K562 (cell line): ENCODE measurements around the gene CABP4. TPM values are rescaled to one million over a fixed set of nuclear protein-coding genes. Genes with fewer than 3 reads are reported as not detected.

ENCODE experiments used
- ATAC-seq: fragments of 200-7000 bp; cut with Tn5 transposase; 3 replicates; pipeline ENCODE4 v1.9.1; 2020; ENCODE audit warnings: moderate library complexity
- BruUV-seq: library from RNA; stranded (reverse); fragments of 400-500 nt; replicated peaks from 2 replicates; lab custom pipeline; 2021; lab: Mats Ljungman, UMichigan
- CTCF ChIA-PET: fragments of 300-600 bp; formaldehyde crosslinking; extraction: SDS; loops from one replicate; lab custom pipeline; 2021; ENCODE audit warnings: low intra/inter-chr PET ratio; lab: Yijun Ruan, JAX
- POLR2A ChIA-PET: fragments of 300-600, 350-650 bp; sonication (Branson Sonifier 250); formaldehyde crosslinking; extraction: SDS; loops from one replicate; lab custom pipeline; 2021; ENCODE audit warnings: antibody characterized with exemption, inconsistent platforms; lab: Yijun Ruan, JAX
- DNase-seq, 4 experiments: peaks; one replicate each; pipeline versions ENCODE4 v3.0.0 to v3.0.0-alpha.2; 2011 to 2018; ENCODE audit warnings: low spot score in 3 of 4, mixed read lengths in 3 of 4; ENCODE audit errors: extremely low read depth in 1 of 4
- FAIRE-seq: peaks from 2 replicates; lab custom pipeline; 2011; peaks lifted over from hg19 to GRCh38; lab: Jason Lieb, UNC
- H2AFZ ChIP-seq: 2 replicates; pipeline ENCODE4 v1.6.0; 2011; ENCODE audit warnings: low read depth, low read length, control low read depth, inconsistent platforms
- H3K27ac ChIP-seq: fragments of 200-600 bp; 3 replicates; pipeline ENCODE4 v1.8.0; 2011; ENCODE audit warnings: low read depth, mild to moderate bottlenecking, control low read depth, inconsistent platforms, low read length, moderate library complexity, mixed read lengths; ENCODE audit errors: extremely low read depth
- H3K27me3 ChIP-seq, 2 experiments: fragments of 300-600 bp in 1 of 2; 2 replicates in 1 of 2; 3 replicates in 1 of 2; pipeline versions ENCODE4 v1.6.0 to v1.8.0; 2011; ENCODE audit warnings: inconsistent platforms in 2 of 2, low read length in 2 of 2, mild to moderate bottlenecking in 1 of 2, mixed read lengths in 1 of 2, moderate library complexity in 1 of 2; ENCODE audit not compliant: control insufficient read depth in 2 of 2, insufficient read depth in 2 of 2
- H3K36me3 ChIP-seq: fragments of 300-600 bp; 3 replicates; pipeline ENCODE4 v1.8.0; 2011; ENCODE audit warnings: mild to moderate bottlenecking, low read length, inconsistent platforms; ENCODE audit not compliant: control insufficient read depth, insufficient read depth
- H3K4me1 ChIP-seq, 2 experiments: fragments of 200-600 bp in 1 of 2; replicated peaks in 1 of 2; 2 replicates in 1 of 2; 3 replicates in 1 of 2; pipeline versions ENCODE4 v1.5.1 to v1.8.0; 2011; ENCODE audit warnings: inconsistent platforms in 2 of 2, low read length in 2 of 2, mild to moderate bottlenecking in 1 of 2, mixed read lengths in 1 of 2, moderate library complexity in 1 of 2; ENCODE audit not compliant: control insufficient read depth in 2 of 2, insufficient read depth in 2 of 2
- H3K4me2 ChIP-seq: 2 replicates; pipeline ENCODE4 v1.6.1; 2011; ENCODE audit warnings: low read length, control low read depth, inconsistent platforms, mixed read lengths; ENCODE audit not compliant: insufficient read depth
- H3K4me3 ChIP-seq: fragments of 200-600 bp; sonication (generic), shearing (Covaris generic); 2 replicates; pipeline ENCODE4 v1.5.1; 2016; ENCODE audit warnings: control low read depth, inconsistent platforms
- H3K79me2 ChIP-seq: fragments of 200-600 bp; 3 replicates; pipeline ENCODE4 v1.8.0; 2011; ENCODE audit warnings: low read length, inconsistent platforms; ENCODE audit not compliant: control insufficient read depth, insufficient read depth
- H3K9ac ChIP-seq, 2 experiments: 2 replicates each; pipeline versions ENCODE4 v1.6.0 to v1.6.1; 2011; ENCODE audit warnings: low read depth in 2 of 2, low read length in 2 of 2, control low read depth in 1 of 2, inconsistent platforms in 1 of 2, mild to moderate bottlenecking in 1 of 2, mixed read lengths in 1 of 2; ENCODE audit not compliant: insufficient read depth in 1 of 2
- H3K9me1 ChIP-seq: one replicate; pipeline ENCODE4 v1.6.0; 2011; ENCODE audit warnings: inconsistent platforms, mild to moderate bottlenecking, low read length, moderate library complexity; ENCODE audit not compliant: control insufficient read depth, insufficient read depth
- H3K9me3 ChIP-seq: replicated peaks from 2 replicates; pipeline ENCODE4 v1.5.1; 2011; ENCODE audit warnings: low read depth, low read length, inconsistent platforms; ENCODE audit not compliant: control insufficient read depth, insufficient read depth
- H4K20me1 ChIP-seq: replicated peaks from 2 replicates; pipeline ENCODE4 v1.6.1; 2011; ENCODE audit warnings: low read length, inconsistent platforms, mixed read lengths; ENCODE audit not compliant: control insufficient read depth, insufficient read depth
- CBX1 ChIP-seq: sonication (generic); IDR thresholded peaks from 2 replicates; pipeline ENCODE4 v1.6.1; 2016; ENCODE audit warnings: antibody characterized with exemption, low read depth, mild to moderate bottlenecking
- MBD2 ChIP-seq: sonication (generic); IDR thresholded peaks from 2 replicates; pipeline ENCODE4 v1.6.1; 2016; ENCODE audit warnings: low read depth, borderline replicate concordance
- MEF2D ChIP-seq: conservative IDR thresholded peaks from 2 replicates; pipeline ENCODE4 v1.6.1; 2016; ENCODE audit warnings: low read depth, missing genetic modification characterization, missing compliant biosample characterization
- POLR2AphosphoS5 ChIP-seq: IDR thresholded peaks from 2 replicates; pipeline ENCODE4 v1.6.1; 2011; ENCODE audit warnings: mild to moderate bottlenecking, low read depth, low read length, moderate library complexity; ENCODE audit not compliant: control insufficient read depth, insufficient read depth
- RBBP5 ChIP-seq: fragments of 200-600 bp; sonication (generic); IDR thresholded peaks from 2 replicates; pipeline ENCODE4 v1.6.1; 2012; ENCODE audit warnings: borderline replicate concordance, mild to moderate bottlenecking, low read length, control low read depth, inconsistent platforms; ENCODE audit not compliant: insufficient read depth, poor library complexity, severe bottlenecking
- RBM39 ChIP-seq: fragments of 200-400 bp; formaldehyde crosslinking; optimal IDR thresholded peaks from 2 replicates; pipeline ENCODE3; 2018; ENCODE audit warnings: low read depth, low read length
- SMAD1 ChIP-seq: fragments of 150-350 bp; IDR thresholded peaks from 2 replicates; pipeline ENCODE4 v1.6.1; 2014; ENCODE audit warnings: low read length, low read depth; ENCODE audit not compliant: partially characterized antibody
- SP2 ChIP-seq: IDR thresholded peaks from 2 replicates; pipeline ENCODE4 v1.6.1; 2011; ENCODE audit warnings: mild to moderate bottlenecking, low read depth, low read length, moderate library complexity; ENCODE audit not compliant: poor library complexity, severe bottlenecking; ENCODE audit errors: extremely low read depth
- SRSF1 ChIP-seq: fragments of 200-400 bp; formaldehyde crosslinking; IDR thresholded peaks from 2 replicates; pipeline ENCODE4 v1.6.1; 2017; ENCODE audit warnings: mild to moderate bottlenecking, low read depth, low read length, moderate library complexity
- ZBTB7A ChIP-seq: IDR thresholded peaks from 2 replicates; pipeline ENCODE4 v1.6.1; 2011; ENCODE audit warnings: low read depth, mild to moderate bottlenecking, low read length, moderate library complexity, borderline replicate concordance; ENCODE audit not compliant: control insufficient read depth
- WGBS: fragments of 100-300 bp; shearing (Covaris generic); methylation state at CpG from one replicate; pipeline ENCODE4 v1.1.6; 2016; ENCODE audit warnings: low coverage, mixed read lengths; ENCODE audit not compliant: insufficient coverage; ENCODE audit errors: missing lambda C conversion rate; 5-methylcytosine and 5-hydroxymethylcytosine counted together
- in situ Hi-C: fragments of 300-500 bp; cut with MboI; formaldehyde crosslinking; loops from 4 replicates; pipeline ENCODE4 v1.15.0; 2018; ENCODE audit warnings: inconsistent platforms, mixed read lengths
- intact Hi-C: fragments of 100-400 bp; cut with micrococcal nuclease; formaldehyde crosslinking; loops from 2 replicates; pipeline ENCODE4 v1.14.2; 2022
- polyA plus RNA-seq, 8 experiments: library from polyadenylated mRNA; depleted of rRNA in 4 of 8; stranded (reverse) in 5 of 8; unstranded in 3 of 8; fragments of >200 nt; fragmentation: Nextera tagmentation in 2 of 8; fragmentation: Illumina TruSeq in 1 of 8; extraction: Ambion mirVana in 2 of 8; extraction: Trizol in 1 of 8; gene quantifications; 2 replicates each; pipeline versions ENCODE4 v1.2.1 to v1.2.3, GENCODE V29; 2011 to 2014; ENCODE audit warnings: inconsistent platforms in 1 of 8, missing spikeins in 1 of 8
- total RNA-seq, 7 experiments: library from RNA; depleted of rRNA in 6 of 7; stranded (reverse); fragments of >200 nt in 6 of 7; fragmentation: Illumina TruSeq in 2 of 7; extraction: Trizol in 2 of 7; gene quantifications; 2 replicates each; pipeline versions ENCODE4 v1.2.1 to v1.2.3, GENCODE V29; 2011 to 2021; ENCODE audit warnings: low replicate concordance in 1 of 7
- TF ChIP-seq, protein P1 (sequence below): fragments of 250-450 bp; sonication (Bioruptor Pico); IDR thresholded peaks from 2 replicates; pipeline ENCODE4 v1.4.0; 2020; ENCODE audit warnings: mild to moderate bottlenecking

The CABP4 gene
- total and polyA plus RNA-seq, 9 of the 15 experiments (the other 6 are each of a cell fraction or from before 2014, with no cell fraction given): 0.11 TPM; not detected in 8

DNA sequence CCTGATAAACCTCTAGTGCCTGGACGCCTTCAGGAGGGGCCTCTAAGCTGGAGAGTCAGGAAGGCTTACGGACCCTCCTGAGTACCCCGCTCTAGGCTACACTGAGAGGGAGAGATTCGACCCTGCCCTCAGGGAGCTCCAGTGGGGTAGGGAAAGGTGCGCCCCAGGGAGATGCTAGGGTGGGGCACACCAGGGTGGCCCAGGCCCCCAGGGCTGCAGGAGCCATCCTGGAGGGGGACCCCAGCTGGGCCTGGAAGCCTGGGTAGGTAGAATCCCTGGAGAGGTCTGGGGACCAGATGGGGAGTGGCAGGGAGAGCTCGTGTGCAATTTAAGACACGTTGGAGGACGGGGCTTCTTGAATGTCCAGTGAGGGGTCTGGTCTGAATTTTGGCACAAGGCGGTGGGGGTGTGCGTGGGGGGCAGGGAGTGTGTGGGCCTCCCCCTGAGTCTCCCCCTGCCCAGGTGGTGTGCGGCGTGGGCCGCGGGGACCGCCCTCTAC, 35.0 kb upstream of the CABP4 start (continued):
- TF ChIP-seq ZBTB7A: peak; percentile 51; the same call in 1 of the 2 replicates
- TF ChIP-seq POLR2AphosphoS5: 0 out of 2 replicates have a peak, but pooled peaks have one; percentile 6

DNA sequence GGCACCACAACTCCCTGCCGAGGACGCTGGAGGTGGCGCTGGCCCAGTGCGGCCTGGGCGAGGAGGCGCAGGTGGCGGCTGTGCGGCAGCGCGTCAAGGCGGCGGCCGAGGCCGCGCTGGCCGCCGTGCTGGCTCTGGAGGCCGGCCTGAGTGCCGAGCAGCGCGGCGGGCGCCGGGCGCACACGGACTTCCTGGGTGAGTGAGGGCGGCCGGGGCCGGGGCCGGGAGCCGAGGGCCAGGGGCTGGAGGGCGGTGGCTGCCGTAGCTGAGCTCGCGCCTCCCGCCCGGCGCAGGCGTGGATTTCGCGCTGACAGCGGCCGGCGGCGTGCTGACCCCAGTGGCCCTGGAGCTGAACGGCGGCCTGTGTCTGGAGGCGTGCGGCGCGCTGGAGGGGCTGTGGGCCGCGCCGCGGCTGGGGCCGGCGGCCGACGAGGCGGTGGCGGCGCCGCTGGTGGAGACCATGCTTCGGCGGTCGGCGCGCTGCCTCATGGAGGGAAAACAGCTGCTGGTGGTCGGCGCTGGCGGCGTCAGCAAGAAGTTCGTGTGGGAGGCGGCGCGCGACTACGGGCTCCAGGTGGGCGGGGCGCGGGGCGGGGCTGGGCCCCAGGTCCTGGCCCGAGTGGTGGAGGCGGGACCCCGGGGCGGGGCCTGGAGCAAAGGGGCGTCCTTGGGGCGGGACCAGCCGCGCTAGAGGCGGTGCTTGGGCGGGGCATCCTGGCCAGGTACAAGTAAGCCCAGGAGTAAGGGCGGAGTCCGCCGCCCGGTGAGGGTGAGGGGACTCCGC, 34.3 kb upstream of the CABP4 start:
- Histone ChIP-seq H3K9me3 (no peaks in the 10 kb centered on the region), H3K4me3 (peak overlapping the region; percentile 62), H4K20me1 (no peaks in the 10 kb centered on the region), H3K27ac (peak overlapping the region; percentile 94), H3K9ac (peak overlapping the region; percentile 73 to 96), H3K79me2 (peaks cover 8% of the 10 kb centered on the region; the same call in 1 of the 3 replicates), H3K27me3 (no peaks in the 10 kb centered on the region), H3K4me2 (peak overlapping the region; percentile 84), H3K4me1 (peaks cover 6 to 69% of the 10 kb centered on the region in 2 experiments), H3K9me1 (no peaks in the 10 kb centered on the region), H2AFZ (peak overlapping the region; percentile 80), H3K36me3 (no peaks in the 10 kb centered on the region)
- 0% methylated on average over 45 of the region's 97 CpGs for WGBS
- ChIA-PET CTCF (no interaction called here), POLR2A (interaction anchor here (0.6 to 2.1 kb wide), 9 partner anchors 8 to 184 kb away, joined by 3 to 10 read pairs (median 4); partner anchors contain the start of genes PPP1CA, PTPRCAP and RPS6KB2)
- DNase-seq (peak; percentile 97 to 99 (median 99)), ATAC-seq (peak; percentile 96), FAIRE-seq (peak; percentile 68)
- intact Hi-C loops: loop anchor here (5.0 kb wide), 1 partner anchor 46 kb away; the partner anchor contains the start of gene TMEM134
- in situ Hi-C loops: no loop called here
- no TSS peak for BruUV-seq
- TF ChIP-seq RBM39: no peak
- no peak for TF ChIP-seq SP2
- no peak for TF ChIP-seq MBD2
- TF ChIP-seq MEF2D: no peak
- TF ChIP-seq SRSF1: no peak
- TF ChIP-seq, protein P1, sequence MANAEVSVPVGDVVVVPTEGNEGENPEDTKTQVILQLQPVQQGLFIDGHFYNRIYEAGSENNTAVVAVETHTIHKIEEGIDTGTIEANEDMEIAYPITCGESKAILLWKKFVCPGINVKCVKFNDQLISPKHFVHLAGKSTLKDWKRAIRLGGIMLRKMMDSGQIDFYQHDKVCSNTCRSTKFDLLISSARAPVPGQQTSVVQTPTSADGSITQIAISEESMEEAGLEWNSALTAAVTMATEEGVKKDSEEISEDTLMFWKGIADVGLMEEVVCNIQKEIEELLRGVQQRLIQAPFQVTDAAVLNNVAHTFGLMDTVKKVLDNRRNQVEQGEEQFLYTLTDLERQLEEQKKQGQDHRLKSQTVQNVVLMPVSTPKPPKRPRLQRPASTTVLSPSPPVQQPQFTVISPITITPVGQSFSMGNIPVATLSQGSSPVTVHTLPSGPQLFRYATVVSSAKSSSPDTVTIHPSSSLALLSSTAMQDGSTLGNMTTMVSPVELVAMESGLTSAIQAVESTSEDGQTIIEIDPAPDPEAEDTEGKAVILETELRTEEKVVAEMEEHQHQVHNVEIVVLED: peak; percentile 58
- TF ChIP-seq CBX1: no peak
- TF ChIP-seq RBBP5: peak; percentile 77
- TF ChIP-seq SMAD1: no peak
